DND-41 (cell line): ENCODE results near the gene KIRREL3.

Experiments used
- ATAC-seq: fragments of 200-7000 bp; cut with Tn5 transposase; 3 replicates; pipeline ENCODE4 v1.9.1; 2021; ENCODE audit warnings: low read depth; ENCODE audit not compliant: insufficient read depth
- DNase-seq: peaks from one replicate; pipeline ENCODE4 v3.0.0-alpha.2; 2020
- H2AFZ ChIP-seq: 2 replicates; pipeline ENCODE4 v1.6.0; 2012; ENCODE audit warnings: low read depth, low read length
- H3K27ac ChIP-seq: 2 replicates; pipeline ENCODE4 v1.5.1; 2012; ENCODE audit warnings: low read length, inconsistent platforms
- H3K27me3 ChIP-seq: fragments of 200-600 bp; sonication (generic); 2 replicates; pipeline ENCODE4 v1.6.0; 2012; ENCODE audit warnings: low read length, mild to moderate bottlenecking, inconsistent platforms; ENCODE audit not compliant: insufficient read depth, poor library complexity
- H3K36me3 ChIP-seq: 2 replicates; pipeline ENCODE4 v1.5.1; 2012; ENCODE audit warnings: low read length, inconsistent platforms; ENCODE audit not compliant: insufficient read depth
- H3K4me1 ChIP-seq: 2 replicates; pipeline ENCODE4 v1.5.1; 2012; ENCODE audit warnings: mild to moderate bottlenecking, low read length; ENCODE audit not compliant: insufficient read depth
- H3K4me2 ChIP-seq: 2 replicates; pipeline ENCODE4 v1.6.0; 2012; ENCODE audit warnings: mild to moderate bottlenecking, moderate library complexity, low read length, inconsistent platforms; ENCODE audit not compliant: insufficient read depth
- H3K4me3 ChIP-seq, 2 experiments: fragments of 200-600 bp in 1 of 2; shearing (Covaris generic) in 1 of 2; 2 replicates each; pipeline ENCODE4 v1.5.1; 2012 to 2016; ENCODE audit warnings: inconsistent platforms in 2 of 2, low read length in 2 of 2, mild to moderate bottlenecking in 2 of 2, low read depth in 1 of 2, moderate library complexity in 1 of 2
- H3K79me2 ChIP-seq: 2 replicates; pipeline ENCODE4 v1.6.0; 2012; ENCODE audit warnings: low read length, inconsistent platforms; ENCODE audit not compliant: insufficient read depth
- H3K9ac ChIP-seq: 2 replicates; pipeline ENCODE4 v1.6.0; 2012; ENCODE audit warnings: low read depth, mild to moderate bottlenecking, inconsistent platforms, low read length, moderate library complexity
- H3K9me3 ChIP-seq: 2 replicates; pipeline ENCODE4 v1.5.1; 2012; ENCODE audit warnings: low read length, moderate library complexity, mild to moderate bottlenecking, inconsistent platforms; ENCODE audit not compliant: insufficient read depth, severe bottlenecking
- H4K20me1 ChIP-seq: 2 replicates; pipeline ENCODE4 v1.6.0; 2012; ENCODE audit warnings: low read length; ENCODE audit not compliant: insufficient read depth
- EZH2 ChIP-seq: IDR thresholded peaks from 3 replicates; pipeline ENCODE4 v1.6.1; 2012; ENCODE audit warnings: borderline replicate concordance, low read depth, mild to moderate bottlenecking, moderate library complexity, low read length, inconsistent platforms; ENCODE audit not compliant: severe bottlenecking
- TF ChIP-seq, protein P1 (sequence below): IDR thresholded peaks from 2 replicates; pipeline ENCODE4 v1.5.1; 2012; ENCODE audit warnings: borderline replicate concordance, low read length, moderate library complexity, mild to moderate bottlenecking; ENCODE audit not compliant: poor library complexity, severe bottlenecking; ENCODE audit errors: extremely low read depth

KIRREL3 gene

DNA sequence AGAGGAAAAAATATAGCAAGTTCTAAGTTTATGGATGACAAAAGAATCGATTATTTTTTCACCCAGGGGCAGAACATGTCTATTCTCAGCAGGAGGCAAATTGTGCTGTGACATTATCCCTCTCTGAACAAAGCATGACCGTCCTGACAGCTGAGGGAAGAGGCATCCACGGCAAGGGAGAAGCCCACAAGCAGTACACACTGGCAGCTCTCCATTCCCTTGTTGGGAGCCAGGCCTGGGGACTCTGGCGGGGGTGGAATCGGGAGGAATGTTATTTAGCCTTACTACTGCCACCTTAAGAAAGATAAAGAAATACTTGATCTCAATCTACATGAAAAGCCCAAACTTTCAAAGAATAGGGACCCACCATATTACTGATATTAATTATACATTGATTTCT, 3.4 kb downstream of the KIRREL3 start:
- Histone ChIP-seq H3K9me3 (no peaks in the 10 kb centered on the region), H3K27ac (no peak overlapping the region), H3K4me3 (no peak overlapping the region), H3K27me3 (peaks cover 47% of the 10 kb centered on the region), H3K4me1 (no peaks in the 10 kb centered on the region), H3K36me3 (no peaks in the 10 kb centered on the region), H3K9ac (no peak overlapping the region), H2AFZ (no peak overlapping the region), H4K20me1 (0 out of 2 replicates have a peak, but pooled peaks cover 3% of the 10 kb centered on the region), H3K4me2 (no peak overlapping the region), H3K79me2 (no peaks in the 10 kb centered on the region)
- DNase-seq (no peak), ATAC-seq (no peak)
- TF ChIP-seq, protein P1, sequence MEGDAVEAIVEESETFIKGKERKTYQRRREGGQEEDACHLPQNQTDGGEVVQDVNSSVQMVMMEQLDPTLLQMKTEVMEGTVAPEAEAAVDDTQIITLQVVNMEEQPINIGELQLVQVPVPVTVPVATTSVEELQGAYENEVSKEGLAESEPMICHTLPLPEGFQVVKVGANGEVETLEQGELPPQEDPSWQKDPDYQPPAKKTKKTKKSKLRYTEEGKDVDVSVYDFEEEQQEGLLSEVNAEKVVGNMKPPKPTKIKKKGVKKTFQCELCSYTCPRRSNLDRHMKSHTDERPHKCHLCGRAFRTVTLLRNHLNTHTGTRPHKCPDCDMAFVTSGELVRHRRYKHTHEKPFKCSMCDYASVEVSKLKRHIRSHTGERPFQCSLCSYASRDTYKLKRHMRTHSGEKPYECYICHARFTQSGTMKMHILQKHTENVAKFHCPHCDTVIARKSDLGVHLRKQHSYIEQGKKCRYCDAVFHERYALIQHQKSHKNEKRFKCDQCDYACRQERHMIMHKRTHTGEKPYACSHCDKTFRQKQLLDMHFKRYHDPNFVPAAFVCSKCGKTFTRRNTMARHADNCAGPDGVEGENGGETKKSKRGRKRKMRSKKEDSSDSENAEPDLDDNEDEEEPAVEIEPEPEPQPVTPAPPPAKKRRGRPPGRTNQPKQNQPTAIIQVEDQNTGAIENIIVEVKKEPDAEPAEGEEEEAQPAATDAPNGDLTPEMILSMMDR: no peak
- no peak for TF ChIP-seq EZH2

- Histone ChIP-seq H4K20me1 (0 out of 2 replicates have a peak, but pooled peaks cover 3% of the 10 kb centered on the region), H3K27ac (no peak overlapping the region), H3K79me2 (no peaks in the 10 kb centered on the region), H2AFZ (no peak overlapping the region), H3K9ac (no peak overlapping the region), H3K4me1 (no peaks in the 10 kb centered on the region), H3K9me3 (no peaks in the 10 kb centered on the region), H3K4me3 (no peak overlapping the region), H3K4me2 (no peak overlapping the region), H3K27me3 (peaks cover 53% of the 10 kb centered on the region), H3K36me3 (no peaks in the 10 kb centered on the region)
- no peak for ATAC-seq
- no peak for DNase-seq
- TF ChIP-seq, protein P1: no peak
- TF ChIP-seq EZH2: no peak
Measured at GRCh38 chr11:126996036-126996804, 4.3 kb downstream of the KIRREL3 start.

GRCh38 chr11:126993599-126993998, 7.0 kb downstream of the KIRREL3 start:
- Histone ChIP-seq H4K20me1 (no peaks in the 10 kb centered on the region), H3K36me3 (no peaks in the 10 kb centered on the region), H3K27me3 (peaks cover 58% of the 10 kb centered on the region), H3K27ac (no peak overlapping the region), H3K79me2 (no peaks in the 10 kb centered on the region), H3K9me3 (no peaks in the 10 kb centered on the region), H2AFZ (no peak overlapping the region), H3K4me1 (no peaks in the 10 kb centered on the region), H3K4me2 (no peak overlapping the region), H3K4me3 (no peak overlapping the region), H3K9ac (no peak overlapping the region)
- ATAC-seq (no peak), DNase-seq (no peak)
- TF ChIP-seq, protein P1: no peak
- no peak for TF ChIP-seq EZH2

DNA sequence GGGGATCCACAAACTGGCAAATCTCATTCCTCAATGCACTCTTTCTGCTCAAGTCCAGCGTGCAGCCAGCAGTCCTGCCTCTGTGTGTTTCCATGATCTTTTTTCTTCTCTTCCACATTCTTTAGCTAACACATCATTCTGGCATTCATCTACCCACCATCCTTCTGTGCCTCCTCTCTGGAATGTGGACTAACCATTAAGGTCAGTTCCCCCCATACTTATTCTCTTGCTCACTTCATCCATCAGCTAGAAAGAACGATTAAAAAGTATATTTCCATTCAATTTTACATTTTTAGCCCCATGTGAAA, 7.8 kb downstream of the KIRREL3 start:
- no peaks in the 10 kb centered on the region for H3K36me3 ChIP-seq
- no peak overlapping the region for H3K4me2 ChIP-seq
- H4K20me1 ChIP-seq: no peaks in the 10 kb centered on the region
- DNase-seq (no peak), ATAC-seq (no peak)
- H3K9ac ChIP-seq: no peak overlapping the region
- peaks cover 61% of the 10 kb centered on the region for H3K27me3 ChIP-seq
- TF ChIP-seq, protein P1: no peak
- TF ChIP-seq EZH2: no peak
- no peak overlapping the region for H3K27ac ChIP-seq
- H3K79me2 ChIP-seq: no peaks in the 10 kb centered on the region
- no peak overlapping the region for H3K4me3 ChIP-seq
- no peaks in the 10 kb centered on the region for H3K4me1 ChIP-seq
- no peaks in the 10 kb centered on the region for H3K9me3 ChIP-seq
- H2AFZ ChIP-seq: no peak overlapping the region
